GM13977 (cell line): ENCODE results near the gene RBM6.

Experiments
- DNase-seq: peaks from one replicate; pipeline ENCODE4 v3.0.0; 2012; ENCODE audit warnings: low spot score
- in situ Hi-C: fragments of 300-500 bp; cut with MboI; formaldehyde crosslinking; loops from one replicate; pipeline ENCODE4 v1.12.0; 2022; ENCODE audit warnings: low sequenced_read_pairs, low pct_unique_long_range_greater_than_20kb, mixed read lengths, inconsistent platforms; ENCODE audit not compliant: unreplicated experiment
- TF ChIP-seq, protein P1 (sequence below): IDR thresholded peaks from 2 replicates; pipeline ENCODE4 v1.5.1; 2012; ENCODE audit warnings: mild to moderate bottlenecking, control low read depth; ENCODE audit not compliant: insufficient read depth; ENCODE audit errors: extremely low read depth, missing control alignments

Gene RBM6

GRCh38 chr3:49998326-49998725 lies 58.4 kb downstream of the RBM6 start:
- in situ Hi-C loops, result no loop called here
- DNase-seq, result no peak

GRCh38 chr3:50001511-50001910 lies 61.6 kb downstream of the RBM6 start:
- in situ Hi-C loops, result no loop called here
- TF ChIP-seq, protein P1, sequence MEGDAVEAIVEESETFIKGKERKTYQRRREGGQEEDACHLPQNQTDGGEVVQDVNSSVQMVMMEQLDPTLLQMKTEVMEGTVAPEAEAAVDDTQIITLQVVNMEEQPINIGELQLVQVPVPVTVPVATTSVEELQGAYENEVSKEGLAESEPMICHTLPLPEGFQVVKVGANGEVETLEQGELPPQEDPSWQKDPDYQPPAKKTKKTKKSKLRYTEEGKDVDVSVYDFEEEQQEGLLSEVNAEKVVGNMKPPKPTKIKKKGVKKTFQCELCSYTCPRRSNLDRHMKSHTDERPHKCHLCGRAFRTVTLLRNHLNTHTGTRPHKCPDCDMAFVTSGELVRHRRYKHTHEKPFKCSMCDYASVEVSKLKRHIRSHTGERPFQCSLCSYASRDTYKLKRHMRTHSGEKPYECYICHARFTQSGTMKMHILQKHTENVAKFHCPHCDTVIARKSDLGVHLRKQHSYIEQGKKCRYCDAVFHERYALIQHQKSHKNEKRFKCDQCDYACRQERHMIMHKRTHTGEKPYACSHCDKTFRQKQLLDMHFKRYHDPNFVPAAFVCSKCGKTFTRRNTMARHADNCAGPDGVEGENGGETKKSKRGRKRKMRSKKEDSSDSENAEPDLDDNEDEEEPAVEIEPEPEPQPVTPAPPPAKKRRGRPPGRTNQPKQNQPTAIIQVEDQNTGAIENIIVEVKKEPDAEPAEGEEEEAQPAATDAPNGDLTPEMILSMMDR, result no peak
- no peak for DNase-seq

More at GRCh38 chr3:49998326-49998725, 58.4 kb downstream of the RBM6 start:
- TF ChIP-seq, protein P1, result no peak

DNA sequence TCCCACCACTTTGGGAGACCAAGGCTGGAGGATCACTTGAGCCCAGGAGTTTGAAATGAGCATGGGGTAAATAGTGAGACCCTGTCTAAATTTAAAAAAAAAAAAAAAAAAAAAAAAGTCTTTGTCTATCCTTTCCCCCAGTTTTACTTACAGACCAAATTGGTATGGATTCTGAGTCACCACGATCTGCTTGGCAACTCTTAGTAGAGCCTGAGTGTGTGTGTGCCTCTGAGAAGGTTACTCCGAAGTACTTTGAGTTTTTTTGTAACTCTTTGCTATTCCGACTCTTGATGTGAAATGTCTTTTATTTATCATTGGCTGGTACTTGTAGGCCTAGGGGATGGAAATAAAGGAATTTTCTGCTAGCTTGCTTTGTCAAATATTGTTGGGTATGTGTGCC lies 63.3 kb downstream of the RBM6 start:
- no peak for DNase-seq
- in situ Hi-C loops, result no loop called here
- TF ChIP-seq, protein P1, result no peak

- in situ Hi-C loops, result no loop called here
- TF ChIP-seq, protein P1, result no peak
- no peak for DNase-seq
Observed at GRCh38 chr3:50003824-50004223, 63.9 kb downstream of the RBM6 start.

DNA sequence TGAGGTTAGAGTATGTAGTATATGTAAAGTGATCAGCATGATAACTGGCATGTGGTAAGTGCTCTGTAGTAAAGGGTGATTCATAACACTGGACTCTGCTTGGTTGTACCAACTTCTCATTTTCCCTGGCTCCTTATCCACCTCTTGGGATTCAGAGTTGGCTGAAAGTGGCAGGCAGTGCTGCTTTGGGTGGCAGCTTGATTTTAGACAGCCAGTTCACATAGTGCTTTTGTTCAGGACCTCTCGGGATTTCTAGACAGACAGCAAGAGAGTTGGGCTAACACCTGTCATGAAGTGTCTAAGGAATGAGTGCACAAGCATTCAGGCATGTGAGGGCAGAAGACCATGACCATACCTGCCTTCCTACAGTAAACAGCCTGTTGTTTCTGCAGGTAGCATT lies 69.0 kb downstream of the RBM6 start:
- DNase-seq, result no peak
- in situ Hi-C loops, result no loop called here

GRCh38 chr3:50010959-50011358 lies 71.0 kb downstream of the RBM6 start:
- TF ChIP-seq, protein P1, result no peak
- in situ Hi-C loops, result no loop called here
- no peak for DNase-seq

More for the DNA sequence above, 69.0 kb downstream of the RBM6 start:
- TF ChIP-seq, protein P1, result no peak

GRCh38 chr3:50015918-50016317 lies 76.0 kb downstream of the RBM6 start:
- DNase-seq, result no peak
- in situ Hi-C loops, result no loop called here
- TF ChIP-seq, protein P1, result no peak
